GM23338 (cell line): ENCODE results near the gene LRRC47.

Source experiments
- CTCF ChIP-seq, 2 experiments: fragments of 200-600 bp in 1 of 2; sonication (generic) in 1 of 2; conservative IDR thresholded peaks; 2 replicates each; pipeline versions ENCODE4 v1.5.1 to v1.6.1; 2016 to 2017; ENCODE audit warnings: antibody characterized with exemption in 2 of 2, low read depth in 2 of 2, mild to moderate bottlenecking in 2 of 2, moderate library complexity in 1 of 2
- EZH2 ChIP-seq: fragments of 200-600 bp; sonication (generic); IDR thresholded peaks from one replicate; pipeline ENCODE4 v1.8.0; 2017; ENCODE audit warnings: antibody characterized with exemption, mild to moderate bottlenecking, low read depth; ENCODE audit not compliant: unreplicated experiment
- EZH2phosphoT487 ChIP-seq: fragments of 200-600 bp; sonication (generic); IDR thresholded peaks from one replicate; pipeline ENCODE4 v1.8.1; 2018; ENCODE audit warnings: antibody characterized with exemption; ENCODE audit not compliant: unreplicated experiment
- JUNB ChIP-seq: IDR thresholded peaks from one replicate; pipeline ENCODE4 v1.6.1; 2016; ENCODE audit warnings: antibody characterized with exemption; ENCODE audit not compliant: unreplicated experiment
- POLR2AphosphoS5 ChIP-seq: IDR thresholded peaks from 2 replicates; pipeline ENCODE4 v1.6.1; 2016; ENCODE audit warnings: antibody characterized with exemption, low read depth

DNA sequence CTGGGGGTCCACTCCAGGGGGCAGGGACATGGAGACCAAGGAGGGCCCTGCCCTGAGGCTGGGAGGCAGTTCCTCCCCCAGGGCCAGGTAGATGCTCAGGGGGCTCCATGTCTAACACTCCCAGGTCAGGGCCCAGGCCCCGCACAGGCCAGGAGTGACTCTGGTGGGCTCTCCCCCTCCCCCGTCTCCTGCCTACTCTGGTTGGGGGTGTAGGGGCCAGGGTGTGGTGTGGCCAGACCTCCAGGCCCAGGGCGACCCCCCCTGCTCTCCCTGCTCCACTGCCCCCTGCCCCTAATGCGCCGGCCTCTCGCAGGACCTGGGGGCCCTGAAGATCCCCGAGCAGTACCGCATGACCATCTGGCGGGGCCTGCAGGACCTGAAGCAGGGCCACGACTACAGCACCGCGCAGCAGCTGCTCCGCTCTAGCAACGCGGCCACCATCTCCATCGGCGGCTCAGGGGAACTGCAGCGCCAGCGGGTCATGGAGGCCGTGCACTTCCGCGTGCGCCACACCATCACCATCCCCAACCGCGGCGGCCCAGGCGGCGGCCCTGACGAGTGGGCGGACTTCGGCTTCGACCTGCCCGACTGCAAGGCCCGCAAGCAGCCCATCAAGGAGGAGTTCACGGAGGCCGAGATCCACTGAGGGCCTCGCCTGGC, 63.7 kb downstream of the LRRC47 start:
- no peak for TF ChIP-seq CTCF (conservative IDR thresholded peaks at IDR 0.05; ENCODE audit: low read depth in 2 of 2)
- peak; percentile 34; the same call in 1 of the 2 replicates for TF ChIP-seq POLR2AphosphoS5
- TF ChIP-seq EZH2phosphoT487 = no peak
- no peak for TF ChIP-seq EZH2
- no peak for TF ChIP-seq JUNB
